Activated T-helper 1 cell treated with anti-CD3 and anti-CD28 coated beads, Interleukin-12 subunit alpha, Interleukin-12 subunit beta, Interleukin-2, Interleukin-4 antibody, amounts not matched to agents 30 ng/mL and 10 ng/mL and 1 ng/mL, durations not matched to agents 14 hours and 24 hours and 36 hours (primary cell): ENCODE data around the gene TEAD1. TPM values are rescaled to one million over a fixed set of nuclear protein-coding genes. Genes with fewer than 3 reads are reported as not detected.

Experiments
- DNase-seq: peaks from one replicate; pipeline ENCODE4 v3.0.0; 2021; ENCODE audit warnings: low spot score
- H3K27ac Mint-ChIP-seq: one replicate; pipeline ENCODE4 v1.8.0; 2021; ENCODE audit warnings: mild to moderate bottlenecking, mixed read lengths
- H3K27me3 Mint-ChIP-seq: one replicate; pipeline ENCODE4 v1.8.0; 2022; ENCODE audit warnings: mild to moderate bottlenecking, moderate library complexity, mixed read lengths; ENCODE audit not compliant: insufficient read depth
- H3K36me3 Mint-ChIP-seq: one replicate; pipeline ENCODE4 v1.8.0; 2021; ENCODE audit warnings: low read depth, mixed read lengths
- H3K4me1 Mint-ChIP-seq: one replicate; pipeline ENCODE4 v1.8.0; 2021; ENCODE audit warnings: low read depth, mixed read lengths
- H3K4me3 Mint-ChIP-seq: one replicate; pipeline ENCODE4 v1.8.0; 2021; ENCODE audit warnings: mild to moderate bottlenecking, moderate library complexity, mixed read lengths
- H3K9me3 Mint-ChIP-seq: one replicate; pipeline ENCODE4 v1.8.0; 2021; ENCODE audit warnings: mixed read lengths
- intact Hi-C: fragments of 100-400 bp; cut with micrococcal nuclease; formaldehyde crosslinking; loops from one replicate; pipeline ENCODE4 v1.15.1; 2024
- total RNA-seq: library from RNA; stranded (reverse); gene quantifications from 2 replicates; pipeline ENCODE4 v1.2.3, GENCODE V29; 2022

Gene TEAD1
- total RNA-seq, 1 donor from 2014 or later, result 0.41 TPM

GRCh38 chr11:12725863-12726682 lies 51.9 kb downstream of the TEAD1 start:
- H3K27ac Mint-ChIP-seq, result no peak overlapping the region
- peaks cover 4% of the 10 kb centered on the region for H3K4me1 Mint-ChIP-seq
- H3K4me3 Mint-ChIP-seq, result no peak overlapping the region
- peaks cover 22% of the 10 kb centered on the region for H3K27me3 Mint-ChIP-seq
- intact Hi-C loops, result no loop called here
- H3K36me3 Mint-ChIP-seq, result no peaks in the 10 kb centered on the region
- no peaks in the 10 kb centered on the region for H3K9me3 Mint-ChIP-seq
- no peak for DNase-seq

- DNase-seq, result no peak
- H3K36me3 Mint-ChIP-seq, result no peaks in the 10 kb centered on the region
- no peaks in the 10 kb centered on the region for H3K9me3 Mint-ChIP-seq
- intact Hi-C loops, result no loop called here
- H3K27me3 Mint-ChIP-seq, result peaks cover 22% of the 10 kb centered on the region
- peaks cover 4% of the 10 kb centered on the region for H3K4me1 Mint-ChIP-seq
- H3K4me3 Mint-ChIP-seq, result no peak overlapping the region
- no peak overlapping the region for H3K27ac Mint-ChIP-seq
Observed at GRCh38 chr11:12727563-12728211, 53.5 kb downstream of the TEAD1 start.

GRCh38 chr11:12728417-12728816 lies 54.2 kb downstream of the TEAD1 start:
- intact Hi-C loops, result no loop called here
- H3K27me3 Mint-ChIP-seq, result peaks cover 21% of the 10 kb centered on the region
- no peak for DNase-seq

GRCh38 chr11:12729941-12730340 lies 55.7 kb downstream of the TEAD1 start:
- H3K9me3 Mint-ChIP-seq, result no peaks in the 10 kb centered on the region

More at GRCh38 chr11:12728417-12728816, 54.2 kb downstream of the TEAD1 start:
- no peak overlapping the region for H3K4me3 Mint-ChIP-seq
- H3K27ac Mint-ChIP-seq, result no peak overlapping the region
- no peaks in the 10 kb centered on the region for H3K9me3 Mint-ChIP-seq
- no peaks in the 10 kb centered on the region for H3K36me3 Mint-ChIP-seq
- peaks cover 3% of the 10 kb centered on the region for H3K4me1 Mint-ChIP-seq

GRCh38 chr11:12731841-12732336 lies 57.7 kb downstream of the TEAD1 start:
- H3K4me3 Mint-ChIP-seq, result no peak overlapping the region
- H3K27ac Mint-ChIP-seq, result no peak overlapping the region
- H3K9me3 Mint-ChIP-seq, result no peaks in the 10 kb centered on the region
- no peak for DNase-seq
- H3K36me3 Mint-ChIP-seq, result no peaks in the 10 kb centered on the region
- intact Hi-C loops, result no loop called here
- peaks cover 12% of the 10 kb centered on the region for H3K27me3 Mint-ChIP-seq
- no peaks in the 10 kb centered on the region for H3K4me1 Mint-ChIP-seq

More at GRCh38 chr11:12729941-12730340, 55.7 kb downstream of the TEAD1 start:
- H3K36me3 Mint-ChIP-seq, result no peaks in the 10 kb centered on the region
- peaks cover 16% of the 10 kb centered on the region for H3K27me3 Mint-ChIP-seq
- no peak overlapping the region for H3K4me3 Mint-ChIP-seq
- H3K27ac Mint-ChIP-seq, result no peak overlapping the region
- no peak for DNase-seq
- H3K4me1 Mint-ChIP-seq, result no peaks in the 10 kb centered on the region
- intact Hi-C loops, result no loop called here

- Mint-ChIP-seq H3K36me3 (no peaks in the 10 kb centered on the region), H3K27me3 (peaks cover 12% of the 10 kb centered on the region)
- DNase-seq, result no peak
Observed at GRCh38 chr11:12733091-12733490, 58.9 kb downstream of the TEAD1 start.

GRCh38 chr11:12734625-12735024 lies 60.4 kb downstream of the TEAD1 start:
- H3K27ac Mint-ChIP-seq, result no peak overlapping the region
- H3K9me3 Mint-ChIP-seq, result no peaks in the 10 kb centered on the region
- H3K27me3 Mint-ChIP-seq, result peaks cover 7% of the 10 kb centered on the region
- H3K4me1 Mint-ChIP-seq, result no peaks in the 10 kb centered on the region
- no peak for DNase-seq
- H3K4me3 Mint-ChIP-seq, result no peak overlapping the region
- intact Hi-C loops, result no loop called here
- H3K36me3 Mint-ChIP-seq, result no peaks in the 10 kb centered on the region

More at GRCh38 chr11:12733091-12733490, 58.9 kb downstream of the TEAD1 start:
- no peak overlapping the region for H3K4me3 Mint-ChIP-seq
- intact Hi-C loops, result no loop called here
- H3K4me1 Mint-ChIP-seq, result no peaks in the 10 kb centered on the region
- no peaks in the 10 kb centered on the region for H3K9me3 Mint-ChIP-seq
- H3K27ac Mint-ChIP-seq, result no peak overlapping the region

GRCh38 chr11:12735262-12735661 lies 61.0 kb downstream of the TEAD1 start:
- H3K27ac Mint-ChIP-seq, result no peak overlapping the region
- H3K4me1 Mint-ChIP-seq, result no peaks in the 10 kb centered on the region
- peaks cover 6% of the 10 kb centered on the region for H3K27me3 Mint-ChIP-seq
- DNase-seq, result no peak
- intact Hi-C loops, result no loop called here
- H3K9me3 Mint-ChIP-seq, result peaks cover 3% of the 10 kb centered on the region
- H3K4me3 Mint-ChIP-seq, result no peak overlapping the region
- no peaks in the 10 kb centered on the region for H3K36me3 Mint-ChIP-seq

GRCh38 chr11:12737024-12737423 lies 62.8 kb downstream of the TEAD1 start:
- H3K27me3 Mint-ChIP-seq, result peaks cover 4% of the 10 kb centered on the region
- intact Hi-C loops, result no loop called here
- no peak overlapping the region for H3K4me3 Mint-ChIP-seq
- no peak overlapping the region for H3K27ac Mint-ChIP-seq
- H3K36me3 Mint-ChIP-seq, result no peaks in the 10 kb centered on the region
- H3K9me3 Mint-ChIP-seq, result peaks cover 5% of the 10 kb centered on the region
- no peaks in the 10 kb centered on the region for H3K4me1 Mint-ChIP-seq
- no peak for DNase-seq

- intact Hi-C loops, result no loop called here
- Mint-ChIP-seq H3K27ac (no peak overlapping the region), H3K4me1 (no peaks in the 10 kb centered on the region), H3K36me3 (no peaks in the 10 kb centered on the region), H3K27me3 (peaks cover 10% of the 10 kb centered on the region), H3K9me3 (peaks cover 5% of the 10 kb centered on the region), H3K4me3 (no peak overlapping the region)
- DNase-seq, result no peak
Observed at GRCh38 chr11:12741671-12742216, 67.5 kb downstream of the TEAD1 start.

GRCh38 chr11:12743834-12744449 lies 69.7 kb downstream of the TEAD1 start:
- no peak for DNase-seq
- intact Hi-C loops, result no loop called here
- Mint-ChIP-seq H3K4me1 (no peaks in the 10 kb centered on the region), H3K27ac (no peak overlapping the region), H3K9me3 (peaks cover 5% of the 10 kb centered on the region), H3K27me3 (peaks cover 13% of the 10 kb centered on the region), H3K36me3 (no peaks in the 10 kb centered on the region), H3K4me3 (no peak overlapping the region)

GRCh38 chr11:12744826-12745502 lies 70.7 kb downstream of the TEAD1 start:
- intact Hi-C loops, result no loop called here
- H3K36me3 Mint-ChIP-seq, result no peaks in the 10 kb centered on the region
- H3K4me1 Mint-ChIP-seq, result no peaks in the 10 kb centered on the region
- no peak overlapping the region for H3K4me3 Mint-ChIP-seq
- H3K27ac Mint-ChIP-seq, result no peak overlapping the region
- no peak for DNase-seq
- H3K27me3 Mint-ChIP-seq, result peaks cover 13% of the 10 kb centered on the region
- peaks cover 5% of the 10 kb centered on the region for H3K9me3 Mint-ChIP-seq
